Activated T-cell treated with anti-CD3 and anti-CD28 coated beads for 24 hours (primary cell): ENCODE measurements around the gene CENPP.

Experiments
- DNase-seq: peaks from one replicate; pipeline ENCODE4 v3.0.0-alpha.2; 2020; ENCODE audit warnings: low read depth

Gene CENPP

DNA sequence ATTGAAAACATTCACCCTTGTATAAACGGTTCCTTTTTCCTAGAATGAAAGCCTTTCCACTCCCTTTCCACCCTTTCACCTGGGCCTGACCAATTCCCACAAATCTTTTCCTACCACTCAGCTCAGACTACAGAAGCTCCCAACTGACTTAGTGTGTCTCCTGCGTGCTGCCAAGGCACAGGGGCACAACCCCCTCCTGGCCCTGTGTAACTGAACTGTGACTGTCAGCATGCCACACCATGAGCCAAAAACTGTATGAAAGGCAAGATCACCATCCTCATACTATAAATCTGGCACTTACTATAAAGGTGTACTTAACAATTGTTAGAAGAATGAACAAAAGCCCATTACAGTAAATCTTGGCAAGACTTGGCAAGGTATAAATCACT is 12.1 kb upstream of the CENPP start:
- DNase-seq: no peak

DNA sequence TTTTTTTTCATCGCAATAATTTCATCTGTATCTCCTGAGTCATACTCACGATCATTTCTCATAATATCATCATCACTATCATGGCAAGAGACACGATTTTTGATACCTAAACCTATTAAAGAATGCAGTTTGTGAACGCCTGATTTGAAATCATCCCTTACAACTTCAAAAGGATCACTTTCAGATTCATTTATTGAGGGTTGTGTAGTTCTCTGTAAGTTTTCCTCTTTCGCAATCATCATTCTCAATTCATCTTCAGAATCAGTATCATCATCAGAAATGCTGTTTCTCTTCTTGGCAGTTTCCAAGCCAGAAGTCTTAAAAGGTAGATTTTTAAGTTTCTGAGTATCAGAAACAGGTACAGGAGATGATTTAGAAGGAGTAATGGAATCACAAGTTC is 10.3 kb upstream of the CENPP start:
- no peak for DNase-seq

DNA sequence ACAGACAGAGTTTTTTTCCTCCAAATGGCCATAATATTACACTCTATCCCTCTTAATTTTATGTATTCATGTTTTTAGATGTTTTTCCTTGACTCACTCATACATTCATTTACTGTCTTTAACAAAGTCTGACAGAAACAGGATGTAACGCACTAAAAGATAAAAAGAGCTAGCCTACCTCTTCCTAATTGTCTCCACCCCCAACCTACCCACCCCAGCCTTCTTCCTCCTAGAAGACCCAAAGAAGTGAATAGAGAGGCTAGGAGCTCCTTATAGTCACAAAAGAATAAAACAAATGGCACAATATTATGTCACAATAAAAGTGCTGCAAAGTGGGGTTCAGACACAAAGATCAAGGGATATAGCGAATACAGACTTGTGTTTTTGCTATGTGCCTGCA is 1.3 kb upstream of the CENPP start:
- DNase-seq: no peak

DNA sequence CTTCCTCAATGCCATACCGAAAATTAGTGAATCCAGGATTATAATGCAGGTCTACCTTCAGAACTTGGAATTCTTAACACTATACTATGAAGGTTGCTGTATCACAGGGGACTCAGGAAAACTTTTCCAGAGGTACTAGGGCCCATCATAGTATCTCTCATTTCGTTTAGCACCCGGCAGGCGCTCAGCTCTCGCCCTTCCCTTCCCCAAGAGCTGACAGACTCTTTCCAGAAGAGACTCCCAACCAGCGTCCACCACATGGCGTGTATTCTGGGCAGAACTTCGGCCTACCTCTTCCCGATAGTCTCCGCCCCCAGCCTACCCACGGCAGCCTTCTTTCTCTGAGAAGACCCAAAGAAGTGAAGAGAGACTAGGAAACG is 874 bp upstream of the CENPP start:
- no peak for DNase-seq

DNA sequence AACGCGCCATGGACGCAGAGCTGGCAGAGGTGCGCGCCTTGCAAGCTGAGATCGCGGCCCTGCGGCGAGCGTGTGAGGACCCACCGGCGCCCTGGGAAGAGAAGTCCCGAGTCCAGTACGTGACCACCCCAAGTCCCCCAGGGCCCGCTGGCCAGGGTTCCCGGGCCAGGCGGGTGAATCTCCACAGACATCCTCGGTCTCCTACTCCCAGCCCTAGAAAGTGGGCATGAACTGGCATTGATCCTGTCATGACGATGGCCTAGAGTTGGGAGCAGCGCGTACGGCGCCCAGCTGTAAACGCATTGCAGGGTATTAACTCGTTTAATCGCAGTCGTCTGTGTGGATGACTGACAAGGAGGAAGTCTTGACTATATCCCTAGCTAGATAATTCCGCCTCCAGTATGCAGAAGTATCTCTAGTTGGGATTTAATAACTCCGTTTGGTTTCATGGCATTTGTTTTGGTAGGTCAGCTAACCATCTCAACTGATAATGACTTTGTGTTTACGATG is 293 bp downstream of the CENPP start:
- DNase-seq: no peak

DNA sequence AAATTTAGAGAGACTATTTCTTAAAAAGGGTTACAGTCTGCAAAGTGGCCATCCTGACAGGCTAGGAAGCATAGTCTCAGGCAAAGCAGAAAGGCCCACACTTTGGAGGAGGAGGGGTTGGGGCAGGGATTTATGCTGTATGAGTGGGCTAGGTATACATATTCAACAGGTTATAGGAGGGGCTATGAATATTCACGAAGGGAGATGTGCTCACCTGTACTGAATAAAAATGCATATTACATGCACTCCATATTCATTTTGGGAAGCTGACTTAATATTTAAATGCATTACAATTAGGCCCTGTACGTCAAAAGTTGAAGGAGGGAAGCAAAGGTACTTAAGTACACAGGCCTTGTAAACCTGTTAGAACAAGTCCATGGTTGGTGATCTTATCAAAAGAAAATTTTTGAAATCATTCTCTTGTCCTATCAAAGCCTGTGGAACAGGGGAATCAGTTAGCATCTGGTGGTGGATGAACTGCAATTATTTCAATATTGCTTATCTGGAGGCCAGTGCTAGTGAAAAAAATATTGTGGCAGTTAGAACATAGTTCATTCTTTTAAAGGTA is 1.6 kb downstream of the CENPP start:
- DNase-seq: no peak

DNA sequence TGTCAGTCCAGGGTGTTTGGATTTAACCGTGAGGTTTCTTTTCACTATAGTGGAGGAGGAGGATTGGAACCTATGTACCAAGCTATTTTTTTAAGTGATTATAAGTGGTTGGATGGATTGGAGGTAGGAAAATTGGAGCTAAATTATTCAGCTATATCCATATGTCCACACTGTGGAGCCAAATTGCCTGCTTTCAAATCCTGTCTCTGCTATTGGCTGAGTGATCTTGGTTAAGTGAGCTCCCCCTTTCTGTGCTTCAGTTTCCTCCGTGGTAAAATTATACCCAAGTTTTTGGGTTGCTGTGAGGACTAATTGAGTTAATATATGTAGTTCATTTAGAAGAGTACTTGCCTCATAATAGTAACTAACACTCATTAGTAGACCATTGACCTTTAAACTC is 2.5 kb downstream of the CENPP start:
- no peak for DNase-seq

DNA sequence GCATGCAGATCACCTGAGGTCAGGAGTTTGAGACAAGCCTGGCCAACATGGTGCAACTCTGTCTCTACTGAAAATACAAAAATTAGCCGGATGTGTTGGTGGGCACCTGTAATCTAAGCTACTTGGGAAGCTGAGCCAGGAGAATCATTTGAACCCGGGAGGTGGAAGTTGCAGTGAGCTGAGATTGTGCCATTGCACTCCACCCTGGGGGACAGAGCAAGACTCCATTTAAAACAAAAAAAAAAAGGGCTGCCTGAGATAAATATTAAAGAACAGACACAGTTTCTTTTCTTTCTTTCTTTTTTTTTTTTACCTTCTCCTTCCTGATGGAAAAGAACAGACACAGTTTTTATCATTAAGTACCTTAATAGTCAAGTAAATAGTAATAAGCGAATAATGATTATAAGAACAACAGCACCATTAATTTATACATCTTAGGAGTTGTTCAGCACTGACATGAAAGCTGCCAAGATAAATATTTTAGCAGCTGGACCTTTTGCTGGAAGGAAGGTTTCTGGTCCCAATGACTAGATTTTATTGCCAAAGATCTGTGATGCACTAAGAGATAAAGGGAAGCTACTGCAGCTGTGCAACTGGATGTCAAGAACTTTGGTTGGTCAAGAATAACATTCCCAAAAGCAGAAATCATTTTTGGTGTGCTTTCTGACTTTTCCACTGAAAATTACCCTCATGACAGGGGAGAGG is 7.0 kb downstream of the CENPP start:
- no peak for DNase-seq

DNA sequence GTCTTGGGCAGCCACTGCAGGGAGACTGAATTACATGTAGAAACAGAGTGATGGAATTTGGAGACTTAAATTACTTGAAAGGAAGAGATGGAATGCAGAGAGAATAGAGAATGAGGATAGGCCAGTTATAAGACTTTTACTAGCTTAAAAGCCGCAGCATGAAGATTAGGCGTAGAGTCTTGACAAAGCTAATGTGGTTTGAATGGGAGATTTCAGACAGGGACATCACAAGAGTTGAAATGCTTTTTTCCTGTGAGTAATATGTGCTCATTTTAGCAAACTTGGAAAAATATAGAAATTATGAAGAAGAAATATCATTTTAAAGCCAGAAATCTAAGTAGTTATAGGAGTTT is 7.5 kb downstream of the CENPP start:
- no peak for DNase-seq

DNA sequence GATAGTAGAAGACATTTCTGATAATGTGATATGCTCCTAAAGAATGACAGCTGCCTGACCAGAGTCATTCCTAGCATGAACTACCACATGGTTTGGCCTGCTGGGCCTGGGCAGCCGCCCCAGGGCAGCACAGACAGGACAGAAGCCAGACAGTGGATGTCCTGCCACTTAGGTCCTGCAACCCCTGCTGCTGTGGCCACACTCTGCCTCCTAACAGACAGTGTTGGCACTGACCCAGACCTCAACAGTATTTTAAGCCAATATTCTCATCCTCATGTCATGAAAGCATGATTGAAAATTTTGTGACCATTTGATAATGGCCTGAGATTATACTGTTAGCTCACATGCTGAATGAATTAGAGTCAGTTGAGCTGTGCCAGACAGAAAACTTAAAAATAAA is 15.8 kb downstream of the CENPP start:
- no peak for DNase-seq

DNA sequence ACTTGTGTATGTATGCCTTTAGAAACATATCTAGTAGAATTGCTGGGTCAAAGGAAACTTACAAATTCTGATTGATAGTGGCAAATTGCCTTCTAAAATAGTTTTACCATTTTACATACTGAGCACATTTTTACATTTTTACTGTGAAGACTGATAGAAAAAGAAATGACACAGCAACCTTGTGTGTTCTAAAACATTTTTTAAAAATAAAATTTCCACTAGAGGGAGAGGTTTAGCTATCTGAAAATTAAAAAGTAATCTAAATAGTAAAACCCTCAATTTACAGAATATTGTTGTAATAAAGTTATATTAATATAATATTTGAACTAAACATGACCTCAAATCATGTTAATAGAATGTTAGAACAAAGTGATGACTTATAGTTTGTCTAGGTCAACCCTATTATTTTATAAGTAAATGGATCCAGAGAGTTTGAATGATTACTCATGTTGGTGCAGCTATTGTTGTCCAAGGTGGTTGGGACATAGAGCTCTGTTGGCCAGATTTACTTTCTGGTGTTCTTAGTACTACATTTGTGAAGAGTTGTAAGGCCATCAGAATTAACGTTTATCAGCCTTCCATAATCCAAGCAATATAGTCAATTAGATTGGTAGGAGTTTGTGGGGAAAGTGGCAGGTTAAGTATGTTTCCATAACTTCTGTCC is 17.2 kb downstream of the CENPP start:
- DNase-seq: no peak

DNA sequence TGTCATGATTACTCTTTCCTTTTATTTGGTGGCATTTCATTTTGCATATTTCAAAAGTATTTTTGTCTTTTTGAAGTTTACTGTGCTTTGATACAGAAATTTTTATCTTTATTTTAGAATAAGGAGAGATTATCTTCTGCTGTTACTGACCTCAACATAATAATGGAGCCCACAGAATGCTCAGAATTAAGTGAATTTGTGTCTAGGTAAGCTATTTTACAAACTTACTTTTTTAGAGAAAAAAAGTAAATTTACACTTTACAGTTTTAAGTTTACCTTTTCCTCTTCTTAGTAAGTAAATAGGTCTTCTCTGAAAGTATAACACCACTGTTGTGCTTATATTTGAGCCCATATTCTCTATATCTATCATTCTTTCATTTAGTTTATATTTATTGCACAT is 19.8 kb downstream of the CENPP start:
- DNase-seq: no peak

DNA sequence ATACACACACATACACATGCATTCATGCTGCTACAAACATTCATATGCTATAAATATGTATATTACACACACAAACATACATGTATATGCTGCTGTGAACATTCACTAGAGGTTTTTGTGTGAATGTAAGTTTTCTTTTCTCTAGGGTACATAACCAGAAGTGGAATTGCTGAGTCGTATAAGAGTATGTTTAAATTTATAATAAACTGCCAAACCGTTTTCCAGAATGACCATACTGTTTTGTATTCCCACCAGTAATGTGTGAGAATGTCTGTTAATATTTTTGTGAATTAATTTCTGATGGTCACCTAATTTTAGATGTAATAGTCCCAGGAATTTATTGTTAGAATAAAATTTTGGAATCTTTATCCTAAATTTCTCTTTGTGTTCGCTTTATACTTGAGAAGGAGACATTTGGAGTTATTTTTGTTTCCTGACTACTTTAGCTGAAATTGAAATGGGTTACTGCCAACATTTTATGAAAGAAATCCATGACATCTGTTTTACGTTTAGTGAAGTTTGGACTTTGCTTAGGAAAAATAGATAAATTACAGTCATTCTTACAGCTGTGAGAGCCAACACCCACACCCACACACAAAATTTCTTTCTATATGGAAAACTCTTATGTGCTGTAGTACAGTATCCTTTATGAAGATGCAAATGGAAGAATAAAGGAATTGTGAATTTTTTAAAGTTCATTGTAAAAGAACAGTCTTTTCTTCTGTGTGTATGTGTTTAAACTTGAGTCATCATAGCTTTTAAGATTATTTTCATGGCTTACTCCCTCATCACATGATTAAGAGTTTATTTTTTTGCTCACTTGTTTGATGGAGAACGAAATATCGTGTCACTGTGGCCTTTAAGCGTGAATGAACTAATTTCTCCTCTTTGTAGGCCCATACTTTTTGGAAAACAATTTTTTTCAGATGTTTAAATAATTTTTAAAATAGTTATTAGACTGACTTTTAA is 24.3 kb downstream of the CENPP start:
- no peak for DNase-seq

DNA sequence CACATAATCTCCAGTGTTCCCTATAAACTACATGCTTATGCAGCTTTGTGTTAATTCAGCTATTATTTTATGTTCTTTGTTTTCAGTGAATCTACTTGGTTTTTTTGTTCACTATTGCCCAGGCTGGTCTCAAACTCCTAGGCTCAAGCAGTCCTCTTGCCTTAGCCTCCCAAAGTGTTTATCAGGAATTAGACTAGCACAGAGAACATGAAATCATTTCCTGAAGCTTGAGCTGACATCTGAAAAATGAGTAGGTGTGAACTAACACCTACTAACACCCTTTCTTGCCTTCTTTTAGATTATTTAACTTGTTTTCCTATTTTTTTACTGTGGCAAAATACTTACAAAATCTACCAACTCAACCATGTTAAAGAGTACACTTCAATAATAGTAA is 25.0 kb downstream of the CENPP start:
- DNase-seq: no peak

DNA sequence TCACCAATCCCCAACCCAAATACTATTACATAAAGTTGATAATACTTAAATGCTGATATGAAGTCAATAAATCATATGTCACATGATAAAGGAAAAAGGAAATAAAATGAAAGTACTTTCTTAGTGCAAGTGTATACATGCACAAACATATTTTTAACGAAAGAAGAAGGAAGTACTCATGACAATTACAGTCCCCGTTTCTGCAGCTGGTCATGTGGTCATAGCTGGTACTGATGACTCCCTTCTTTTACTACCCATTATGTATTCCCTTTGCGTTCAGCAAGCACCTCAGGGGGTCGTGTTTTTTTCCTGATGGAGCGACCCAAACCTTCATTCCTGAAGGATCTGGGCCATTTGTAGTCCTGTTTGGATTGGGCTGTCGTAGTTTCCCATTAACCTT is 27.3 kb downstream of the CENPP start:
- no peak for DNase-seq

DNA sequence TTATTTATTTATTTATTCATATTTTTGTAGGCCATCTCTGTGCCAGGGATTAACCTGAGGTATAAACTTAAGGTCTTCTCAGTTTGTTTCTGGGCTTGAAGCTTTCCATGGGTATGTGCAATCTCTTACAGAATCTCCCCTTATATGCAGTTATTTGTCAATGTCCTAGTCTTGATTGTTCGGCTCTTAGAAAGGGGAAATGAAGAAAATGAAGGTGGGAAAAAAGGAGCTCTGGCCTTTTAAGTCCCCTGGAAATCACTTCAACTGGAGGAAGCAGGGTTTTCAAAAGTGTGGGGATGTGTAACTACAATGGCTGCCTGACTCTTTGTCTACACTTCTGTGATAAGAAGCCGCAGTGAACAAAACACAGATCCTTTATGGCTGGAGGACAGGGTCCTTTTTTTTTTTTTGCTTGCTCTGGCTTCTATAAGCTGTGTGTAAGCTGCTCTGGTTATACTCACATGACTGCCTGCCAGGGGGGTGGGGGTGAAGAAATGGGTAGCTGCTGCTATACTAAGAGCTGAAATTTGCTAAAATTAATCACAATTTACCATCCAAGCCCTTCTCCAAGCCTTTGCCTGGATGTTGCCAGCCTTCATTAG is 33.7 kb downstream of the CENPP start:
- DNase-seq: no peak

DNA sequence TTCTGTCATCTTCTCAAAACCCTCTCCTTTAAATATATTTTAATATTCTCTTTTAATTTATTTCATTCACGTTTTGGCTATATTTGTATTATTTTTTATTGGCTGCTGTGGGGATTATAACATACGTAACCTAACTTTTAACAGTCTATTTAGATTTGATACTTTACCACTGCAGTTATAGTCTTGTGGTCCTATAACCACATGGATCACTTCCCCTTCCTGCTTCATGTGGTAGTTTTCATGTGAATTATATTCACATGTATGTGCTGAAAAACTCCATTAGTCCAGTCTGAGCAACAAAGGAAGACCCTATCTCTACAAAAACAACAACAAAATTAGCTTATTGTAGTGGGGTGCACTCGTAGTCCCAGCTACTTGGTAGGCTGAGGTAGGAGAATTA is 34.3 kb downstream of the CENPP start:
- DNase-seq: no peak

DNA sequence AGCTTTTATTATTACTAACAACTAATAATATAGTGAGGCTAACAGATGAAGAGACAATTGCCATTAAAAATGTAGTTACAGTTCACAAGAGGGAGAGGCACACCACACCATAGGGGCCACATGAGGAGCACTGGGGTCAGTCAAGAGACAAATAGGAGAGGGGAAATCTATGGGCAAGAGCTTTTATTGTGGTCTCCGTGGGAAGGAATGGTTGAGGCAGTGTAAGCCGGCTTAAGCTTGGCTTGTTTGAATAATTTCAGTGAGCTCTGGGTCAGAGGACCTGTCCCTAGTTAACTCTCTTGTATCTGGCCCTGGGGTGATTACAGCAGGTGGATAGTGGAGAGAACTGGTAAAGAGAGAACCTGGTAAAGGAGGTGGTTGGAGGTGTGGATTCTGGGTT is 43.3 kb downstream of the CENPP start:
- DNase-seq: no peak

DNA sequence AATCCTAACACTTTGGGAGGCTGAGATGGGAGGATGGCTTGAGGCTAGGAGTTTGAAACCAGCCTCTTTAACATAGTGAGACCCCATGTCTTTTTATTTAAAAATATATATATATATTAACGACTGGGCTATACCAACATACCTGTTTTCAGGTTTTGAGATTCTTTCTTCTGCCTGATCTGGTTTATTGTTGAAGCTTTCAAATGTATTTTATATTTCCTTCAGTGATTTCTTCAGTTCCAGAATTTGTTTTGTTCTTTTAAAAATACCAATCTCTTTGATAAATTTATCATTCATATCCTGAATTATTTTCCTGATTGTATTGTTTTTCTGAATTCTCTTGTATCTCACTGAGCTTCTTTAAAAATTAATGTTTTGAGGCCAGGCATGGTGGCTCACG is 47.4 kb downstream of the CENPP start:
- no peak for DNase-seq

DNA sequence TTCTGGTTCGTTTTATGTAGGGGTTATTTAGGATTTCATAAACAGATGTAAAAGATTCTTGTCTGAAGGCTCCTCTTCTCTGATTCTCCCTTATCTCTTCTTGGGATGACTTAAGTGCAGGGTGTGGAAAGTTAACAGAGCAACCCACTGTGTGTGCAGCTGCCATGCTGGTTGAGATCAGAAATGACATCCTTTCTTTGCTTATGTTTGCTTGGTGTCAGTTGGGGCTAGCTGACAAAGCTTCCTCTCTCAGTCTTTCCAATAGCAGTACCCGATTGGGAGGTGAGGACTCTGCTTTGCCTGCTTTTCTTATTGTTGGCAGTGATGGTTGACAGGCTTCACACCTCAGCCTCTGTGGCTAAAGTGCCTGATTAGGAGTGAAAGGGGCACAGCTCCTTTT is 52.1 kb downstream of the CENPP start:
- DNase-seq: no peak

DNA sequence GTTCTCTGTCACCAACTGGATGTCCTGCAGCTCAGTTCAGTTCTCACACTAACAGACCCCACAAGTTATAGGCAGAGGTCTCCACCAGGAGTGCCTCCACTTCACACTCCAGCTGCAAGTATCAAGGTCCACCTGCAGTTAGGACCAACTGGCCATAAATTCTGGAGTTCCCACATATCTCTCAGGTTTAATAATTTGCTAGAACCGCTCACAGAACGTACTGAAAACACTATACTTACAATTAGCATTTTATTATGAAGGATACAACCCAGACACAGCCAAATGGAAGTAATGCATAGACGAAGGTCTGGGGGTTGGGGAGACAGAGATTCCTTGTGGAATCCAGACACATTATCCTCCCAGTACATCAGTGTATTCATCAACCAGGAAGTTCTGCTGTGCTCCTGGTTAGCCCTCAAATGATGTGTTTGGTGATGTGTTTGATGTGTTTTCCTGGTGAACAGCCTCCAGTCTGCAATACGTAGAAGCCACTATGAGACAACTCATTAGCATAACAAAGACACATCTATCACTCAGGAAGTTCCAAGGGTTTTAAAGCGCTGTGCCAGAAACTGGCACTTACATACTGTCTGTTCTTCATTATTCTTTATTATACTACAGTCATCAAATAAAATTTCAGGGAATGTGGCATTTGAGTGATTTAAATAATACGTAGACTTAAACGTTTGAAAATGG is 53.3 kb downstream of the CENPP start:
- no peak for DNase-seq

DNA sequence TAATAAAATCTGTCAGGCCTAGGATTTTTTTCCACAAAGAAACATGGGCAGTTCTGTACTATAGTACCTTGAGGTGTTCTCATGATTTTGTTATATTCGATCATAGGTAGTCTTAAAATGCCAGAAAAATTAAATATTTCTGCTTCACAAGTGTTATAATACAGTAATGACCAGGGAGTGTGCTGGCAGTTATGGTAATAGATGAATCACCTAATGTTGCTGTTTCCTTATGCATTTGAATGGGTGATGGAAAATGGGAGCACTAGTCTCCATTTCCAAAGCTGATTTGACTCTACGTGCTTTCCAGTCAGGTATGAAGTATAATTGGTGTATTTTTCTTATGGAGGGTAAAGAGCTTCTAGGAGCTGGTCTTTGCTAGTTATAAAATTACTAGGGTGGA is 54.9 kb downstream of the CENPP start:
- no peak for DNase-seq
